Suprapubic skin (tissue), 4 donors: ENCODE measurements around the gene STX8. TPM values are rescaled to one million over a fixed set of nuclear protein-coding genes. Genes with fewer than 3 reads are reported as not detected.

Experiments
- DNase-seq, 2 donors: peaks; one replicate each; pipeline ENCODE4 v3.0.0-alpha.2; 2019; ENCODE audit warnings: low spot score in 2 of 2
- H3K27ac ChIP-seq: fragments of 200-600 bp; sonication (generic); one replicate; pipeline ENCODE4 v1.5.1; 2019
- H3K27me3 ChIP-seq: fragments of 200-600 bp; sonication (generic); one replicate; pipeline ENCODE4 v1.5.1; 2019
- H3K36me3 ChIP-seq: fragments of 200-600 bp; sonication (generic); one replicate; pipeline ENCODE4 v1.5.1; 2019
- H3K4me1 ChIP-seq: fragments of 200-600 bp; sonication (generic); one replicate; pipeline ENCODE4 v1.5.1; 2019
- H3K4me3 ChIP-seq: fragments of 200-600 bp; sonication (generic); one replicate; pipeline ENCODE4 v1.5.1; 2019; ENCODE audit warnings: mild to moderate bottlenecking
- H3K9me3 ChIP-seq: fragments of 200-600 bp; sonication (generic); one replicate; pipeline ENCODE4 v1.5.1; 2019
- CTCF ChIP-seq, 2 donors: fragments of 200-600 bp in 1 of 2; fragments of 450-650 bp in 1 of 2; sonication (generic) in 1 of 2; IDR thresholded peaks; one replicate each; pipeline ENCODE4 v1.5.1; 2016 to 2019; ENCODE audit warnings: antibody characterized with exemption in 2 of 2, mild to moderate bottlenecking in 1 of 2, moderate library complexity in 1 of 2
- EP300 ChIP-seq: sonication (generic); formaldehyde crosslinking; IDR thresholded peaks from one replicate; pipeline ENCODE4 v1.6.1; 2017; ENCODE audit warnings: antibody characterized with exemption
- POLR2A ChIP-seq, 2 donors: fragments of 450-650 bp; IDR thresholded peaks; one replicate each; pipeline ENCODE4 v1.6.1; 2017; ENCODE audit warnings: antibody characterized with exemption in 2 of 2, mild to moderate bottlenecking in 2 of 2, moderate library complexity in 2 of 2
- POLR2AphosphoS5 ChIP-seq, 3 donors: sonication (generic); formaldehyde crosslinking; IDR thresholded peaks; one replicate each; pipeline ENCODE4 v1.6.1; 2017; ENCODE audit warnings: antibody characterized with exemption in 3 of 3
- WGBS: methylation state at CpG from one replicate; pipeline ENCODE4 v1.1.5; 2018; 5-methylcytosine and 5-hydroxymethylcytosine counted together
- total RNA-seq, 4 donors: library from RNA; depleted of rRNA; stranded (reverse); fragments of >200 nt; gene quantifications; one replicate each; pipeline ENCODE4 v1.1.0, GENCODE V29; 2016

The STX8 gene
- total RNA-seq, 4 donors from 2014 or later = 21.5 to 74.0 (median 38.4) TPM

GRCh38 chr17:9553181-9553580 is 22.4 kb downstream of the STX8 start:
- 86% methylated on average over 2 of the region's 2 CpGs for WGBS
- TF ChIP-seq POLR2A (IDR thresholded peaks at IDR 0.05) = no peak
- no peak for TF ChIP-seq CTCF (IDR thresholded peaks at IDR 0.05)
- TF ChIP-seq EP300 = no peak
- H3K9me3 ChIP-seq = no peaks in the 10 kb centered on the region
- no peaks in the 10 kb centered on the region for H3K27me3 ChIP-seq
- peaks cover 5% of the 10 kb centered on the region for H3K36me3 ChIP-seq
- H3K4me1 ChIP-seq = no peaks in the 10 kb centered on the region
- no peak overlapping the region for H3K4me3 ChIP-seq
- no peak for DNase-seq
- no peak overlapping the region for H3K27ac ChIP-seq

- TF ChIP-seq CTCF (IDR thresholded peaks at IDR 0.05) = no peak
- TF ChIP-seq EP300 = no peak
- TF ChIP-seq POLR2A (IDR thresholded peaks at IDR 0.05) = no peak
- no peak for TF ChIP-seq POLR2AphosphoS5 (IDR thresholded peaks at IDR 0.05)
- 97% methylated on average over 2 of the region's 2 CpGs for WGBS
- H3K27ac ChIP-seq = no peak overlapping the region
- no peaks in the 10 kb centered on the region for H3K27me3 ChIP-seq
- H3K4me3 ChIP-seq = no peak overlapping the region
- no peaks in the 10 kb centered on the region for H3K9me3 ChIP-seq
- H3K36me3 ChIP-seq = peaks cover 14% of the 10 kb centered on the region
- H3K4me1 ChIP-seq = no peaks in the 10 kb centered on the region
- DNase-seq = no peak
Observed at GRCh38 chr17:9549215-9549614, 26.4 kb downstream of the STX8 start.

- no peak for TF ChIP-seq EP300
- no peak for TF ChIP-seq POLR2A (IDR thresholded peaks at IDR 0.05)
- no peak for TF ChIP-seq POLR2AphosphoS5 (IDR thresholded peaks at IDR 0.05)
- no peak for TF ChIP-seq CTCF (IDR thresholded peaks at IDR 0.05)
- DNase-seq = no peak
- Histone ChIP-seq H3K4me1 (no peaks in the 10 kb centered on the region), H3K27me3 (no peaks in the 10 kb centered on the region), H3K9me3 (no peaks in the 10 kb centered on the region), H3K27ac (no peak overlapping the region), H3K36me3 (peaks cover 9% of the 10 kb centered on the region), H3K4me3 (no peak overlapping the region)
- 87% methylated on average over 6 of the region's 7 CpGs for WGBS
Observed at GRCh38 chr17:9544221-9544620, 31.4 kb downstream of the STX8 start.

- Histone ChIP-seq H3K4me1 (no peaks in the 10 kb centered on the region), H3K36me3 (peaks cover 9% of the 10 kb centered on the region), H3K4me3 (no peak overlapping the region), H3K9me3 (no peaks in the 10 kb centered on the region), H3K27ac (no peak overlapping the region), H3K27me3 (no peaks in the 10 kb centered on the region)
- WGBS = 95% methylated on average over 4 of the region's 4 CpGs
- no peak for TF ChIP-seq POLR2AphosphoS5 (IDR thresholded peaks at IDR 0.05)
- TF ChIP-seq POLR2A (IDR thresholded peaks at IDR 0.05) = no peak
- no peak for TF ChIP-seq EP300
- no peak for TF ChIP-seq CTCF (IDR thresholded peaks at IDR 0.05)
- no peak for DNase-seq
Observed at GRCh38 chr17:9541718-9542117, 33.9 kb downstream of the STX8 start.

GRCh38 chr17:9538626-9539025 is 37.0 kb downstream of the STX8 start:
- TF ChIP-seq POLR2A (IDR thresholded peaks at IDR 0.05) (no peak), CTCF (IDR thresholded peaks at IDR 0.05) (no peak), POLR2AphosphoS5 (IDR thresholded peaks at IDR 0.05) (no peak), EP300 (no peak)
- WGBS = 88% methylated on average over 4 of the region's 4 CpGs
- no peak overlapping the region for H3K27ac ChIP-seq

More at GRCh38 chr17:9538626-9539025, 37.0 kb downstream of the STX8 start:
- H3K4me1 ChIP-seq = no peaks in the 10 kb centered on the region
- DNase-seq = no peak
- H3K4me3 ChIP-seq = no peak overlapping the region
- H3K36me3 ChIP-seq = no peaks in the 10 kb centered on the region
- no peaks in the 10 kb centered on the region for H3K9me3 ChIP-seq
- no peaks in the 10 kb centered on the region for H3K27me3 ChIP-seq
